Liver (tissue), 9 donors: ENCODE measurements around the gene SLC6A12. TPM values are rescaled to one million over a fixed set of nuclear protein-coding genes. Genes with fewer than 3 reads are reported as not detected.
A peak's percentile ranks its signal among the peaks of the same experiment; 100 is the strongest.
"Not testable (repeated sequence)": the region's sequence is repeated elsewhere in the genome, so short reads cannot be mapped to it uniquely, and the experiment has no call there.

Experiments used
- DNase-seq: peaks from one replicate; pipeline ENCODE4 v3.0.0-alpha.2; 2017; ENCODE audit warnings: low spot score
- H3K27ac ChIP-seq, 2 donors: one replicate each; pipeline ENCODE4 v1.7.0; 2013; ENCODE audit warnings: inconsistent platforms in 2 of 2, low read length in 2 of 2, control low read depth in 1 of 2, low read depth in 1 of 2, mild to moderate bottlenecking in 1 of 2
- H3K27me3 ChIP-seq, 4 donors: one replicate each; pipeline versions ENCODE4 v1.6.1 to v1.7.0; 2013; ENCODE audit warnings: low read length in 3 of 4, inconsistent platforms in 1 of 4, mild to moderate bottlenecking in 1 of 4, moderate library complexity in 1 of 4; ENCODE audit not compliant: control insufficient read depth in 4 of 4, insufficient read depth in 4 of 4
- H3K36me3 ChIP-seq, 4 donors: one replicate each; pipeline versions ENCODE4 v1.6.1 to v1.7.0; 2013; ENCODE audit warnings: low read length in 3 of 4, mild to moderate bottlenecking in 3 of 4, low read depth in 1 of 4, moderate library complexity in 1 of 4; ENCODE audit not compliant: control insufficient read depth in 4 of 4, insufficient read depth in 3 of 4
- H3K4me1 ChIP-seq, 4 donors: one replicate each; pipeline versions ENCODE4 v1.6.1 to v1.7.0; 2013; ENCODE audit warnings: low read length in 3 of 4, mild to moderate bottlenecking in 3 of 4, moderate library complexity in 1 of 4; ENCODE audit not compliant: control insufficient read depth in 4 of 4, insufficient read depth in 4 of 4
- H3K4me3 ChIP-seq, 3 donors: one replicate each; pipeline versions ENCODE4 v1.6.1 to v1.7.0; 2013; ENCODE audit warnings: low read length in 3 of 3, control low read depth in 1 of 3, low read depth in 1 of 3, mild to moderate bottlenecking in 1 of 3
- H3K9ac ChIP-seq, 2 donors: one replicate each; pipeline ENCODE4 v1.7.0; 2013; ENCODE audit warnings: low read length in 2 of 2, mild to moderate bottlenecking in 2 of 2, moderate library complexity in 2 of 2, control low read depth in 1 of 2, low read depth in 1 of 2
- H3K9me3 ChIP-seq, 4 donors: one replicate each; pipeline versions ENCODE4 v1.6.1 to v1.7.0; 2013; ENCODE audit warnings: low read length in 3 of 4; ENCODE audit not compliant: control insufficient read depth in 4 of 4
- CTCF ChIP-seq: fragments of 150-350 bp; IDR thresholded peaks from 2 replicates; pipeline ENCODE4 v1.5.1; 2017; ENCODE audit warnings: improper control_type of control experiment, low read depth, low read length; ENCODE audit not compliant: missing input control
- EGR1 ChIP-seq, 2 donors: IDR thresholded peaks; 2 replicates each; pipeline ENCODE4 v1.6.1; 2016 to 2018; ENCODE audit warnings: antibody characterized with exemption in 2 of 2, low read depth in 2 of 2
- FOXA1 ChIP-seq: IDR thresholded peaks from 2 replicates; pipeline ENCODE4 v1.6.1; 2016; ENCODE audit warnings: antibody characterized with exemption
- FOXA2 ChIP-seq: IDR thresholded peaks from 2 replicates; pipeline ENCODE4 v1.6.1; 2016; ENCODE audit warnings: antibody characterized with exemption
- GABPA ChIP-seq, 2 donors: IDR thresholded peaks in 1 of 2; conservative IDR thresholded peaks in 1 of 2; 2 replicates each; pipeline ENCODE4 v1.6.1; 2016; ENCODE audit warnings: antibody characterized with exemption in 2 of 2, mild to moderate bottlenecking in 1 of 2, moderate library complexity in 1 of 2
- HNF4A ChIP-seq, 2 donors: conservative IDR thresholded peaks; 2 replicates each; pipeline ENCODE4 v1.6.1; 2016; ENCODE audit warnings: antibody characterized with exemption in 2 of 2, mild to moderate bottlenecking in 2 of 2
- JUND ChIP-seq, 2 donors: IDR thresholded peaks; 2 replicates each; pipeline ENCODE4 v1.6.1; 2016; ENCODE audit warnings: antibody characterized with exemption in 2 of 2
- MAX ChIP-seq: IDR thresholded peaks from 2 replicates; pipeline ENCODE4 v1.6.1; 2016; ENCODE audit warnings: antibody characterized with exemption
- NR2F2 ChIP-seq: IDR thresholded peaks from 2 replicates; pipeline ENCODE4 v1.6.1; 2016; ENCODE audit warnings: antibody characterized with exemption
- RAD21 ChIP-seq, 2 donors: IDR thresholded peaks; 2 replicates each; pipeline ENCODE4 v1.6.1; 2016; ENCODE audit warnings: antibody characterized with exemption in 2 of 2, mild to moderate bottlenecking in 2 of 2
- RXRA ChIP-seq, 2 donors: IDR thresholded peaks; 2 replicates each; pipeline ENCODE4 v1.6.1; 2017 to 2018; ENCODE audit warnings: antibody characterized with exemption in 2 of 2, mild to moderate bottlenecking in 1 of 2
- TAF1 ChIP-seq: conservative IDR thresholded peaks from 2 replicates; pipeline ENCODE4 v1.6.1; 2016; ENCODE audit warnings: antibody characterized with exemption, mild to moderate bottlenecking
- ZBTB33 ChIP-seq: IDR thresholded peaks from 2 replicates; pipeline ENCODE4 v1.6.1; 2016; ENCODE audit warnings: antibody characterized with exemption
- WGBS: extraction: QIAGEN DNeasy Blood & Tissue Kit; methylation state at CpG from one replicate; pipeline ENCODE4 v1.1.7; 2013; 5-methylcytosine and 5-hydroxymethylcytosine counted together
- polyA plus RNA-seq, 2 donors: library from polyadenylated mRNA; stranded (reverse) in 1 of 2; unstranded in 1 of 2; fragments of 200-250 nt in 1 of 2; fragments of >200 nt in 1 of 2; fragmentation: Nextera tagmentation in 1 of 2; extraction: Ambion mirVana in 1 of 2; gene quantifications; one replicate each; pipeline versions ENCODE4 v1.2.1 to v1.2.3, GENCODE V29; 2013 to 2015
- total RNA-seq, 2 donors: library from RNA; depleted of rRNA; stranded (reverse); fragments of >200 nt; gene quantifications; one replicate each; pipeline ENCODE4 v1.2.3, GENCODE V29; 2014
- donor health status: healthy.
- donor health status: healthy.
- donor health status: healthy.
- donor health status: healthy.
- donor health status: healthy.

SLC6A12 gene
- total and polyA plus RNA-seq, 4 donors = 18.2 to 30.3 (median 23.2) TPM

DNA sequence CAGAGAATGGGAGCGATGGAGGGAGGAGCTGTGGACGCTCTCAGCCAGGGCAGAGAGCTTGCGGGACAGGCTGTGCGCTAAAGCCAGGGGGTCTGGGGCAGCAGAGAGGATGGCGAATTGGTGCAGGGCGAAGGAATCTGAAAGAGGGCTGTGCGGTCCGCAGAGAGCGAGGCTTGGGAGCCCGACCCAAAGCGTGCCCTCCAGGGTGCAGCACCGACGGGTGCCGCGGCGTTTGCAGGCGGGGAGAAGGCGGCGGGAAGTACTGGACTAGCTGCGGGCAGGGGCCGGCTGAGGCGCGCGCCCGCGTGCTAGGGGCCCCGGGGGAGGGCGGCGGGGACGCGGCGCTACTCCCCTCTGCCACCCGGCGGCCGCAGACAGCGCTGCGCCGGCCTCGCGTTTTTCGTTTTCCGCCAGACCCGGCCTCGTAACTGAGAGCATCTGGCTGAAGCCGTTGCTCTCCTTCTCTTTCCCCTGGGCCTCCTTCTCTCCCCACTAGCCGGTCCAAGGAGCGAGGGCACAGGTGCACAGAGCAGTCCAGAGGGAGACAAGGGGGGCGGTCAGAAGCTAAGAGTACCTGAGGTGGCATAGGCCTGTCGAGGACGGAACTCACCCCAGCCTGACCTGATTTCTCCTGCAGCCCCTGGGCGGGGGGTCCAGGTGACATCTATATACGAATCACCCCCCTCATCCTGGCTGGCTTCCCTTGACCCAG lies 24.9 kb downstream of the SLC6A12 start:
- Histone ChIP-seq H3K36me3 (peaks cover 0 to 24% (median 14%) of the 10 kb centered on the region in 4 donors), H3K4me1 (peaks cover 3 to 20% (median 15%) of the 10 kb centered on the region in 4 donors), H3K27ac (peak overlapping the region in 1 of 2 donors; percentile 35), H3K9me3 (no peaks in the 10 kb centered on the region), H3K27me3 (no peaks in the 10 kb centered on the region), H3K4me3 (peak overlapping the region in 2 of 3 donors; percentile 45 to 68), H3K9ac (peak overlapping the region; percentile 4 to 15)
- TF ChIP-seq RAD21 (IDR thresholded peaks at IDR 0.05) (peak; percentile 42 to 62), CTCF (peak; percentile 73), HNF4A (conservative IDR thresholded peaks at IDR 0.05) (no peak)
- 8% methylated on average over 52 of the region's 52 CpGs for WGBS
- peak; percentile 67 for DNase-seq

GRCh38 chr12:187986-188909 lies 25.7 kb downstream of the SLC6A12 start:
- WGBS = 90% methylated on average over 53 of the region's 53 CpGs
- Histone ChIP-seq H3K27ac (peak overlapping the region in 1 of 2 donors; percentile 35), H3K4me3 (peak overlapping the region in 2 of 3 donors; percentile 45 to 68), H3K4me1 (peaks cover 3 to 20% (median 15%) of the 10 kb centered on the region in 4 donors), H3K36me3 (peaks cover 0 to 16% (median 11%) of the 10 kb centered on the region in 4 donors), H3K9ac (peak overlapping the region in 1 of 2 donors; percentile 15)
- H3K9me3 ChIP-seq, H3K27me3 ChIP-seq, DNase-seq: not testable (repeated sequence)

DNA sequence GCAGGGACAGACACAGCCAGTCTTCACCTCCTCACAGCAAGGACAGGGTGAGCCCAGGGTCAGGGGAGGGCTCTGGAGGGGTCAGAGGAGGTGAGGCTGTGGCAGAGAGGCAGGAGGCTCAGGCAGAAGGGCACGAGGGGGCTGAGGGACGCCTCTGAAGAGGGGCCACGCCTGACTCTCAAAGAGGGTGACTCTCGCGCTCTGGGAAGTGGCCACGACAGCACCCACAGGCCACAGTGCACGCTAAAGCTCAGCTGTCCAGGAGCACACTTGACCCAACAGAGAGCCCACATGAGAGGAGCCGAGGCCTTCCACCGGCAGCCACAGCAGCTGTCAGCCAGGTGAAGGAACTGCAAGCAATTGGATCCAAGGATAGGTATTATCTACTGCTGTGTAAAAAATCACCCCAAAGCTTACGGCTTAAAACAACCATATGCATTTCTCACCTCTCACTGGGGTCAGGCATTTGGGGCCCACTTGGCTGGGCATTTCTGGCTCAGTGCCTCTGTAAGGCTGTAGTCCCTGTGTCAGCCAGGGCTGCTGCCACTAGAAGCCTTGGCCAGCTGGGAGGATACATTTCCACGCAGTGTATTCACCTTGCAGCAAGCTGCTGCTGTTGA lies 27.8 kb downstream of the SLC6A12 start:
- Histone ChIP-seq H3K4me1 (peaks cover 3 to 20% (median 15%) of the 10 kb centered on the region in 4 donors), H3K27ac (no peak overlapping the region), H3K9ac (no peak overlapping the region), H3K4me3 (no peak overlapping the region), H3K27me3 (no peaks in the 10 kb centered on the region), H3K9me3 (no peaks in the 10 kb centered on the region), H3K36me3 (no peaks in the 10 kb centered on the region)
- WGBS = 92% methylated on average over 11 of the region's 11 CpGs
- no peak for DNase-seq
- TF ChIP-seq CTCF = no peak
- TF ChIP-seq NR2F2 = no peak
- TF ChIP-seq HNF4A (conservative IDR thresholded peaks at IDR 0.05) = no peak
- TF ChIP-seq FOXA1 = no peak
- TF ChIP-seq MAX = no peak
- TF ChIP-seq RXRA (IDR thresholded peaks at IDR 0.05) = no peak
- TF ChIP-seq GABPA (IDR thresholded peaks at IDR 0.05 in 1 of 2, conservative IDR thresholded peaks at IDR 0.05 in 1 of 2) = no peak
- TF ChIP-seq EGR1 (IDR thresholded peaks at IDR 0.05; ENCODE audit: low read depth in 2 of 2) = no peak
- no peak for TF ChIP-seq JUND (IDR thresholded peaks at IDR 0.05)
- no peak for TF ChIP-seq RAD21 (IDR thresholded peaks at IDR 0.05)
- TF ChIP-seq FOXA2 = no peak
- TF ChIP-seq TAF1 = no peak
- no peak for TF ChIP-seq ZBTB33
